Astrocyte of the cerebellum (primary cell): Measurements from ENCODE around the gene SLMAP.

ENCODE experiments used
- DNase-seq: peaks from one replicate; pipeline ENCODE4 v3.0.0-alpha.2; 2011; ENCODE audit warnings: low read depth
- H3K4me3 ChIP-seq: 2 replicates; pipeline ENCODE4 v1.5.1; 2011; ENCODE audit warnings: mild to moderate bottlenecking, low read depth, low read length, moderate library complexity
- CTCF ChIP-seq: IDR thresholded peaks from 2 replicates; pipeline ENCODE4 v1.5.1; 2012; ENCODE audit warnings: low read length, low read depth, moderate library complexity, mild to moderate bottlenecking; ENCODE audit errors: missing control alignments
- in situ Hi-C: cut with HindIII; loops from 2 replicates; pipeline ENCODE4 v1.10.0; 2017; ENCODE audit warnings: low sequenced_read_pairs

Gene SLMAP

GRCh38 chr3:57923752-57924151, 167.6 kb downstream of the SLMAP start:
- in situ Hi-C loops, result no loop called here

GRCh38 chr3:57927166-57927565, 171.1 kb downstream of the SLMAP start:
- in situ Hi-C loops, result loop anchor here (25.0 kb wide), 1 partner anchor 110 kb away; no protein-coding TSS in a partner anchor
- no peak overlapping the region for H3K4me3 ChIP-seq
- no peak for DNase-seq
- no peak for TF ChIP-seq CTCF

More at GRCh38 chr3:57923752-57924151, 167.6 kb downstream of the SLMAP start:
- no peak overlapping the region for H3K4me3 ChIP-seq
- no peak for TF ChIP-seq CTCF
- DNase-seq, result no peak

DNA sequence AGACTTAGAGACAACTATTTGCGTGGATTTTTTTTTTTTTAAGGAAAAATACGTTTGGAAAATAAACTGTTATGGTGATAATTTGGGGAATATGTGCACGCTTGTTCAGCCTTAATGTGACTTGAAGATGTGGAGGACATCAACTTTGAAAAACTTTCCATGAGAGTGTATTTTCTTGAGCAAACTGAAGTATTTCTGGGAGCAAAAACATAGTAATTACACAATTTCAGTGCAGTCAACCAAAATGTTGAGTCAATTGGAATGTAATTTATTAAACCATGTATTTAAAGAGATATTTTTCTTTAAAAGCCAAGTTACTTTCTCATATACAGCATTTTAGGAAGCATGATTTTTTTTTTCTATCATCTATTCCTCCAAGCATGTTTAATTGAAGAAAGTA, 171.8 kb downstream of the SLMAP start:
- in situ Hi-C loops, result loop anchor here (25.0 kb wide), 1 partner anchor 109 kb away; no protein-coding TSS in a partner anchor
- H3K4me3 ChIP-seq, result no peak overlapping the region
- TF ChIP-seq CTCF, result no peak
- no peak for DNase-seq

- H3K4me3 ChIP-seq, result no peak overlapping the region
- no peak for TF ChIP-seq CTCF
- no peak for DNase-seq
- in situ Hi-C loops, result loop anchor here (25.0 kb wide), 1 partner anchor 109 kb away; no protein-coding TSS in a partner anchor
These were observed 172.4 kb downstream of the SLMAP start for GRCh38 chr3:57928511-57928910.

DNA sequence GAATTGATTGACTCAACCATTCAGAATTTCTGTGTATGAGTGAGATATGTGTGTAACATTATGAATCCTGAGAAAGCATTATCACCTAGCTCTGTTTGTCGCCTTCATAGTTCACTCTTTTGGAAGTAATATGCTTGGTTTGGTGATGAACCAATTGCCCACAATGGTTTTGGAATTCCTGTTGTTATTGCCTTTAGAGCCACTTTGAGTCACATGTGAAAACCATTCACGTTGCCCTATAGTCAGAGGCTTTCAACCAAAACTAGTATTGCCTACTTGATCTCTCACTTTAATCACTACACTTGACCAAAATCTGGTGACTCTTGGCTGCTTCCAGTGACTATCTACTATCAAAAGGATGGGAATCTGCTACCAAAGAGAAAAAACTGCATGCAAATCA, 173.9 kb downstream of the SLMAP start:
- no peak for TF ChIP-seq CTCF
- H3K4me3 ChIP-seq, result no peak overlapping the region
- in situ Hi-C loops, result loop anchor here (25.0 kb wide), 1 partner anchor 107 kb away; no protein-coding TSS in a partner anchor
- DNase-seq, result no peak

DNA sequence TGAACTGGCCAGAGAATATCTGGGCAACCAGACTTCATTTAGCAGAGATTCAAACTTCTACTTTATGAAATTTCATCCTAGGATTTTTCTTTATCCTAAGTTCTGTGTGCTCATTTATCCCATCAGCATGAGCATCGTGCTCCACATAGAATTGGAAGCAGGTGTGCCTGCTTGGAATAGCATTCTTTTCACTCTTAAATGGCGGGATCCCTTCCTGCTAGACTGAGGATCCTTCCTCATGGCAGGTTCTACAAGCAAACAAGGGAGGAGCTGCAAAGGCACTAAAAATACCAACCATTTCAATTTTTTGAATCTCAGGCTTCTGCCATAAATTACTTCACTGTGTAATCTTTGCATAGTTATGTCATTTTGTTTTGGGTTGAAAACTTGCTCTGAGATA, 177.5 kb downstream of the SLMAP start:
- in situ Hi-C loops, result loop anchor here (25.0 kb wide), 1 partner anchor 104 kb away; no protein-coding TSS in a partner anchor
- TF ChIP-seq CTCF, result no peak
- no peak for DNase-seq
- no peak overlapping the region for H3K4me3 ChIP-seq
